Measurements from ENCODE around the gene ZDHHC11. TPM values are rescaled to one million over a fixed set of nuclear protein-coding genes. Genes with fewer than 3 reads are reported as not detected.

ZDHHC11 gene
- total RNA-seq, 4 donors from 2014 or later, result 3.4 to 23.5 (median 7.1) TPM

GRCh38 chr5:862367-863243, 11.8 kb upstream of the ZDHHC11 start:
- TF ChIP-seq CTCF (IDR thresholded peaks at IDR 0.05) (no peak), POLR2A (IDR thresholded peaks at IDR 0.05) (no peak)
- intact Hi-C loops (cut with DNase I; ENCODE audit: low total_unique reads), result no loop called here
- no peak overlapping the region for H3K4me3 ChIP-seq (ENCODE audit: low read depth, poor library complexity, severe bottlenecking)
- 77 to 78% methylated on average over 24 to 25 of the region's 25 CpGs for WGBS, 2 donors
- no peak for DNase-seq (ENCODE audit: low spot score in 2 of 2)

GRCh38 chr5:861442-862366, 10.9 kb upstream of the ZDHHC11 start:
- intact Hi-C loops (cut with DNase I; ENCODE audit: low total_unique reads), result no loop called here
- WGBS, 2 donors, result 70 to 78% methylated on average over 14 to 22 of the region's 22 CpGs
- no peak overlapping the region for H3K4me3 ChIP-seq (ENCODE audit: low read depth, poor library complexity, severe bottlenecking)
- TF ChIP-seq CTCF (IDR thresholded peaks at IDR 0.05), result no peak
- no peak for DNase-seq (ENCODE audit: low spot score in 2 of 2)

DNA sequence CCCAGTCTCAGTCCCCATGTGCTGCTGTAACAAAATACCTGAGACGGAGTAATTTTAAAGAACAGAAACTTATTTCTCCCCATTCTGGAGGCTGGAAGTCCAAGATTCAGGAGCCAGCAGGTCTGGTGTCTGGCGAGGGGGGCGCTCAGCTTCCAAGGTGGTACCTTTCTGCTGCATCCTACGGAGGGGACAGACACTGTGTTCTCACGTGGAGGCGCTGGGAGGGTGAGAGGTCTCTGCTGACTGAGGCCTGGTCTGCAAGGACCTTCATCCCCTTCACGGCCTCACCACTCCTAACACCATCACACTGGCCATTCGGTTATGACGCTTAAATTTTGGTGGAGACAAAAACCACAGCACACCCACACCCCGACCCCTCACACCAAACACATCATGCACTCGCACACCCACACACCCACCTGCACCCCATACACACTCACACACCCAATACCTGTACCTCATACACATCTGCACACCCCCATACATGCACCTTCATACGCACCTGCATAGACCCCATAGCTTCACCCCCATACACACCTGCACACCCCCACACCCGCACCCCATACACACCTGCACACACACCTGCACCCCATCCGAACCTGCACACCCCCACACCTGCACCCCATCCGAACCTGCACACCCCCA, 9.8 kb upstream of the ZDHHC11 start:
- WGBS, 2 donors, result 89 to 91% methylated on average over 15 of the region's 15 CpGs
- no peak for DNase-seq (ENCODE audit: low spot score in 2 of 2)
- TF ChIP-seq POLR2A (IDR thresholded peaks at IDR 0.05), result no peak
- TF ChIP-seq CTCF (IDR thresholded peaks at IDR 0.05), result no peak
- intact Hi-C loops (cut with DNase I; ENCODE audit: low total_unique reads), result no loop called here
- H3K4me3 ChIP-seq (ENCODE audit: low read depth, poor library complexity, severe bottlenecking), result no peak overlapping the region

DNA sequence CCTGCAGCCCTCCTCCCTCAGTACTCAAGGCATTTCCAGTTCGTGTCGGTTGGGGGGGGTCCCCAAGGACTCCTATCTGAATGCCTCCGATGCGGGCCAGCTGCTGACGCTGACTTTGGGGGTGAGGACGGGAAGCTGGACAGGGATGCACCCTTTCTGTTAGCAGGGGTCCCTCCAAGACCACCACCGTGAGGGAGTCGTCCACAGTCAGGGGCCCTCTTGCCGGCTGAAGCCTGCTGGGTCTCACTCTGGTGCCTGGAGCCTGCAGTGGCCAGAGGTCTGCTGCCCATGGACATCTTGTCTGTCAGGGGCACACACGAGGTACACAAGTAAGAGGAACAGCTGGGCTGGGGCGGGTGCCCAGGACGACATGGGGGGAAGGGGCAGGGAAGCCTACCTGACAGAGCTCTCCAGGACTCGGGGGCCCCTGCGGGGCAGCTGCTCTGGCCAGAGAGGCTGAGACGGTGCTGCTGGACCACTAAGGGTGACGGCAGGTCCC, 9.1 kb upstream of the ZDHHC11 start:
- TF ChIP-seq CTCF (IDR thresholded peaks at IDR 0.05), result no peak
- no peak for TF ChIP-seq POLR2A (IDR thresholded peaks at IDR 0.05)
- no peak overlapping the region for H3K4me3 ChIP-seq (ENCODE audit: low read depth, poor library complexity, severe bottlenecking)
- DNase-seq (ENCODE audit: low spot score in 2 of 2), result no peak
- WGBS, 2 donors, result 84 to 88% methylated on average over 13 to 16 of the region's 16 CpGs
- intact Hi-C loops (cut with DNase I; ENCODE audit: low total_unique reads), result no loop called here

DNA sequence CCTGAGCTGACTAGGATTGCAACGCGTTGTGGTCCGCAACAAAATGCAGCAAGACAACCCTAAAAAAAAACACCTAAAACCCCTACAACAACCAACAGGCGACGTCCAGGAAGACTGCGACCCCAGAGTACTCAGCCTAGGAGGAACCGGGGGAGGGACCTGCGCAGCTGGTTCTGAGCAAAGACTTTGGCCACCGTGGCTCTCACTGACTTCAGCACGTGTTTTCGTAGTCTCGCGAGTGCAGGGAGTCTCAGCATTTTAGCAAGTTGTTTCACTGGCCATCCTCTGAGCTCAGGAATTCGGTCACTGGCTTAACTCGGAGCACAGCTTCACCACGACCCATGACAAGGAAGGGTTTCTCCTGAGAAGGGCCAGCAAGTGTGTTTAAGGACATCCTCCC, 8.6 kb upstream of the ZDHHC11 start:
- 82 to 86% methylated on average over 16 of the region's 16 CpGs for WGBS, 2 donors
- intact Hi-C loops (cut with DNase I; ENCODE audit: low total_unique reads), result no loop called here

More for the DNA sequence above, 8.6 kb upstream of the ZDHHC11 start:
- no peak overlapping the region for H3K4me3 ChIP-seq (ENCODE audit: low read depth, poor library complexity, severe bottlenecking)
- no peak for TF ChIP-seq POLR2A (IDR thresholded peaks at IDR 0.05)
- TF ChIP-seq CTCF (IDR thresholded peaks at IDR 0.05), result no peak
- no peak for DNase-seq (ENCODE audit: low spot score in 2 of 2)
